ENCODE results near the gene PPP1R26.

Gene PPP1R26

DNA sequence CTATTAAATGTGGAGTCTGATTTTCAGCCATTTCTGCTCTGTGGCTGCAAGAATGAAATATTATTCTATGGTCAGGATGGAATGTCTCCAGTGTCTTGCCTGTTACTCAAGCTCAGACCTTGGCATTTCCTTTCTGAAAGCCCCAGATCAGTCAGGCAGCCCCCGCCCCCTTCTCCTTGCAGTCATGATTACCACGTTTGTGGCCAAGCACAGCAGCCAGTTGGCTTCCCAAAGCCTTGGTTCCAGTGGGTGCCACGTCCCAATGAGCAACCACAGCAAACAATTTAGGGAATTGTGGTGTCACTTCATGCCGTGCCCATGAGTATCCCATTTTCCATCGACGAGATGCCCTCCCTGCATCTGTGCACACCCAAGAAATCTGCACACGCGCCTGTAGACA, 56.6 kb downstream of the PPP1R26 start:
- TF ChIP-seq, protein P1, sequence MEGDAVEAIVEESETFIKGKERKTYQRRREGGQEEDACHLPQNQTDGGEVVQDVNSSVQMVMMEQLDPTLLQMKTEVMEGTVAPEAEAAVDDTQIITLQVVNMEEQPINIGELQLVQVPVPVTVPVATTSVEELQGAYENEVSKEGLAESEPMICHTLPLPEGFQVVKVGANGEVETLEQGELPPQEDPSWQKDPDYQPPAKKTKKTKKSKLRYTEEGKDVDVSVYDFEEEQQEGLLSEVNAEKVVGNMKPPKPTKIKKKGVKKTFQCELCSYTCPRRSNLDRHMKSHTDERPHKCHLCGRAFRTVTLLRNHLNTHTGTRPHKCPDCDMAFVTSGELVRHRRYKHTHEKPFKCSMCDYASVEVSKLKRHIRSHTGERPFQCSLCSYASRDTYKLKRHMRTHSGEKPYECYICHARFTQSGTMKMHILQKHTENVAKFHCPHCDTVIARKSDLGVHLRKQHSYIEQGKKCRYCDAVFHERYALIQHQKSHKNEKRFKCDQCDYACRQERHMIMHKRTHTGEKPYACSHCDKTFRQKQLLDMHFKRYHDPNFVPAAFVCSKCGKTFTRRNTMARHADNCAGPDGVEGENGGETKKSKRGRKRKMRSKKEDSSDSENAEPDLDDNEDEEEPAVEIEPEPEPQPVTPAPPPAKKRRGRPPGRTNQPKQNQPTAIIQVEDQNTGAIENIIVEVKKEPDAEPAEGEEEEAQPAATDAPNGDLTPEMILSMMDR (IDR thresholded peaks at IDR 0.05; ENCODE audit: low read depth, low read length): no peak

More for the DNA sequence above, 56.6 kb downstream of the PPP1R26 start:
- H3K4me3 ChIP-seq (ENCODE audit: low read depth, low read length): no peak overlapping the region
- in situ Hi-C loops (cut with HindIII; ENCODE audit: low sequenced_read_pairs): no loop called here
- DNase-seq (ENCODE audit: low read depth, low spot score): peak; percentile 29
